SU-DHL-6 (cell line): ENCODE results near the gene MOCOS.

Experiments used
- H2AFZ ChIP-seq: fragments of 200-600 bp; sonication (generic); 2 replicates; pipeline ENCODE4 v1.6.1; 2014; ENCODE audit warnings: low read depth, mild to moderate bottlenecking, moderate library complexity, mixed read lengths, antibody characterized with exemption, low read length; ENCODE audit not compliant: severe bottlenecking
- H3F3A ChIP-seq: fragments of 200-600 bp; shearing (Covaris generic); 2 replicates; pipeline ENCODE4 v1.6.0; 2016; ENCODE audit warnings: antibody characterized with exemption, mild to moderate bottlenecking; ENCODE audit not compliant: insufficient read depth
- H3K27ac ChIP-seq: fragments of 200-600 bp; sonication (generic); 2 replicates; pipeline ENCODE4 v1.5.1; 2016; ENCODE audit warnings: low read depth, mild to moderate bottlenecking, low read length, moderate library complexity, mixed read lengths
- H3K27me3 ChIP-seq: fragments of 200-600 bp; sonication (generic), shearing (Covaris generic); 2 replicates; pipeline ENCODE4 v1.6.0; 2014; ENCODE audit warnings: mild to moderate bottlenecking, low read length
- H3K36me3 ChIP-seq: fragments of 200-600 bp; sonication (generic); 2 replicates; pipeline ENCODE4 v1.6.1; 2014; ENCODE audit warnings: mild to moderate bottlenecking, low read length, mixed read lengths
- H3K4me2 ChIP-seq: fragments of 300-600, 200-600 bp; shearing (Covaris generic), sonication (generic); 2 replicates; pipeline ENCODE4 v1.6.0; 2014; ENCODE audit warnings: low read length, low read depth, mild to moderate bottlenecking; ENCODE audit not compliant: poor library complexity, severe bottlenecking
- H3K4me3 ChIP-seq: fragments of 200-600 bp; sonication (generic); 2 replicates; pipeline ENCODE4 v1.5.1; 2014; ENCODE audit warnings: antibody characterized with exemption, low read length, mild to moderate bottlenecking, mixed read lengths; ENCODE audit not compliant: insufficient read depth, poor library complexity, severe bottlenecking
- H3K79me2 ChIP-seq: fragments of 200-600 bp; sonication (generic); 2 replicates; pipeline ENCODE4 v1.6.1; 2014; ENCODE audit warnings: mild to moderate bottlenecking, low read length, moderate library complexity; ENCODE audit not compliant: insufficient read depth
- H3K9ac ChIP-seq: fragments of 200-600 bp; sonication (generic); 2 replicates; pipeline ENCODE4 v1.7.0; 2014; ENCODE audit warnings: mild to moderate bottlenecking, low read length
- H3K9me2 ChIP-seq: fragments of 200-600 bp; sonication (generic); replicated peaks from 2 replicates; pipeline ENCODE4 v1.6.1; 2014; ENCODE audit warnings: low read length; ENCODE audit not compliant: insufficient read depth
- H3K9me3 ChIP-seq: fragments of 200-600 bp; sonication (generic); 2 replicates; pipeline ENCODE4 v1.6.1; 2014; ENCODE audit warnings: low read length, mixed read lengths; ENCODE audit not compliant: insufficient read depth
- H4K20me1 ChIP-seq: fragments of 200-600 bp; sonication (generic); 2 replicates; pipeline ENCODE4 v1.6.1; 2014; ENCODE audit warnings: low read depth, mild to moderate bottlenecking, antibody characterized with exemption, low read length, moderate library complexity, mixed read lengths
- CTCF ChIP-seq: fragments of 200-600 bp; sonication (generic); IDR thresholded peaks from one replicate; pipeline ENCODE4 v1.5.1; 2017; ENCODE audit warnings: antibody characterized with exemption, mild to moderate bottlenecking, low read length, moderate library complexity; ENCODE audit not compliant: insufficient read depth, poor library complexity, severe bottlenecking
- EZH2phosphoT487 ChIP-seq: fragments of 200-600 bp; sonication (generic), shearing (Covaris generic); conservative IDR thresholded peaks from 2 replicates; pipeline ENCODE4 v1.6.1; 2018; ENCODE audit warnings: mild to moderate bottlenecking, antibody characterized with exemption, low read length, moderate library complexity, mixed read lengths

Gene MOCOS

GRCh38 chr18:36288689-36289088, 101.4 kb downstream of the MOCOS start:
- H3K9me2 ChIP-seq, result no peaks in the 10 kb centered on the region
- no peaks in the 10 kb centered on the region for H4K20me1 ChIP-seq
- H3K27ac ChIP-seq, result no peak overlapping the region
- H3K9ac ChIP-seq, result no peak overlapping the region
- H3K4me3 ChIP-seq, result no peak overlapping the region
- no peaks in the 10 kb centered on the region for H3K27me3 ChIP-seq
- no peak overlapping the region for H2AFZ ChIP-seq
- TF ChIP-seq EZH2phosphoT487 (no peak), CTCF (no peak)
- H3K79me2 ChIP-seq, result no peaks in the 10 kb centered on the region
- H3K4me2 ChIP-seq, result no peak overlapping the region
- H3K36me3 ChIP-seq, result no peaks in the 10 kb centered on the region
- no peaks in the 10 kb centered on the region for H3F3A ChIP-seq
- H3K9me3 ChIP-seq, result no peaks in the 10 kb centered on the region

GRCh38 chr18:36294031-36294430, 106.7 kb downstream of the MOCOS start:
- H3K4me3 ChIP-seq, result no peak overlapping the region
- H3K4me2 ChIP-seq, result no peak overlapping the region
- H3K9ac ChIP-seq, result no peak overlapping the region
- H2AFZ ChIP-seq, result no peak overlapping the region
- no peaks in the 10 kb centered on the region for H3K79me2 ChIP-seq
- TF ChIP-seq CTCF (no peak), EZH2phosphoT487 (no peak)
- no peak overlapping the region for H3K27ac ChIP-seq
- H3F3A ChIP-seq, result no peaks in the 10 kb centered on the region
- no peaks in the 10 kb centered on the region for H3K9me2 ChIP-seq
- H3K9me3 ChIP-seq, result no peaks in the 10 kb centered on the region
- no peaks in the 10 kb centered on the region for H4K20me1 ChIP-seq
- H3K36me3 ChIP-seq, result no peaks in the 10 kb centered on the region
- H3K27me3 ChIP-seq, result no peaks in the 10 kb centered on the region

- H3K79me2 ChIP-seq, result no peaks in the 10 kb centered on the region
- H3K9me3 ChIP-seq, result no peaks in the 10 kb centered on the region
- H3K36me3 ChIP-seq, result no peaks in the 10 kb centered on the region
- no peak overlapping the region for H2AFZ ChIP-seq
- no peak overlapping the region for H3K27ac ChIP-seq
- no peak overlapping the region for H3K4me3 ChIP-seq
- H3K9me2 ChIP-seq, result no peaks in the 10 kb centered on the region
- no peaks in the 10 kb centered on the region for H3K27me3 ChIP-seq
- no peak for TF ChIP-seq CTCF
- no peak for TF ChIP-seq EZH2phosphoT487
- no peak overlapping the region for H3K9ac ChIP-seq
- H3K4me2 ChIP-seq, result no peak overlapping the region
- no peaks in the 10 kb centered on the region for H3F3A ChIP-seq
- H4K20me1 ChIP-seq, result no peaks in the 10 kb centered on the region
Measured at GRCh38 chr18:36295214-36295613, 107.9 kb downstream of the MOCOS start.
